GM21528 (cell line): ENCODE measurements around the gene TTBK1.

Source experiments
- ATAC-seq: cut with Tn5 transposase; IDR thresholded peaks from one replicate; pipeline ENCODE4 v1.9.1; 2021; ENCODE audit warnings: mild to moderate bottlenecking, moderate library complexity; ENCODE audit not compliant: unreplicated experiment, low FRiP score

Gene TTBK1

GRCh38 chr6:43284991-43285781 is 41.9 kb downstream of the TTBK1 start:
- no peak for ATAC-seq

GRCh38 chr6:43285832-43286231 is 42.6 kb downstream of the TTBK1 start:
- no peak for ATAC-seq

- no peak for ATAC-seq
These were observed 43.2 kb downstream of the TTBK1 start for GRCh38 chr6:43286456-43286979.

- no peak for ATAC-seq
These were observed 43.9 kb downstream of the TTBK1 start for GRCh38 chr6:43286980-43287716.

GRCh38 chr6:43287717-43288679 is 44.7 kb downstream of the TTBK1 start:
- no peak for ATAC-seq

- ATAC-seq = no peak
These were observed 47.1 kb downstream of the TTBK1 start for GRCh38 chr6:43290339-43290904.

GRCh38 chr6:43290905-43291355 is 47.6 kb downstream of the TTBK1 start:
- no peak for ATAC-seq

GRCh38 chr6:43291708-43292107 is 48.4 kb downstream of the TTBK1 start:
- no peak for ATAC-seq

GRCh38 chr6:43292341-43292740 is 49.1 kb downstream of the TTBK1 start:
- no peak for ATAC-seq

- ATAC-seq = no peak
These were observed 49.6 kb downstream of the TTBK1 start for GRCh38 chr6:43292763-43293318.

- no peak for ATAC-seq
These were observed 50.4 kb downstream of the TTBK1 start for GRCh38 chr6:43293698-43294097.

GRCh38 chr6:43294536-43294935 is 51.3 kb downstream of the TTBK1 start:
- no peak for ATAC-seq

GRCh38 chr6:43295456-43295855 is 52.2 kb downstream of the TTBK1 start:
- no peak for ATAC-seq

- ATAC-seq = no peak
These were observed 53.7 kb downstream of the TTBK1 start for GRCh38 chr6:43296780-43297497.

GRCh38 chr6:43297644-43298564 is 54.6 kb downstream of the TTBK1 start, which contains the start of gene SLC22A7:
SLC22A7 (plus strand) TSS chr6:43298260; CDS start chr6:43298359, 99 bp downstream.
- no peak for ATAC-seq

- no peak for ATAC-seq
These were observed 55.5 kb downstream of the TTBK1 start for GRCh38 chr6:43298565-43299337.
